ENCODE measurements around the gene DHX34.

The DHX34 gene

DNA sequence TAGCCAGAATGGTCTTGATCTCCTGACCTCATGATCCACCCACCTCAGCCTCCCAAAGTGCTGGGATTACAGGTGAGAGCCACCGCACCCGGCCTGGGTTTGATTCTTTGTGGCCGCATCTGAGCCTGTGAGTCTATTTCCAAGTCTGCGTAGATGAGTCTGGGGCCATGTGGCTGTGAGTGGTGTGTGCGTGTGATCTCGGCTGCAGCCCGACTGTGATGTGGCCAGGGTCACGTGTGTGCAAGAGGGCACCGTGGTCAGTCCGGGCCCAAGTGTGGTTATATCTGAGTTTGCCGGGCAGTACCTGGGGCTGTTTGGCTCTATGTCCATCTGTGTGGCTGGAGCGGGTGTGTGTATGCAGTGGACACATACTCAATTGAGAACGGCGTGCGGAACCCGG lies 64.8 kb downstream of the DHX34 start:
- Histone ChIP-seq H3K9me2 (replicated peaks; ENCODE audit: control insufficient read depth, low read length) (no peaks in the 10 kb centered on the region), H3K4me1 (ENCODE audit: control insufficient read depth, low read length) (peaks cover 15% of the 10 kb centered on the region), H3K4me3 (ENCODE audit: low read length) (no peak overlapping the region), H4K20me1 (ENCODE audit: control insufficient read depth, insufficient read depth, low read depth, low read length) (no peaks in the 10 kb centered on the region), H3K9me3 (ENCODE audit: control insufficient read depth, insufficient read depth, low read length) (no peaks in the 10 kb centered on the region), H3K4me2 (ENCODE audit: low read length) (no peak overlapping the region), H3K79me2 (ENCODE audit: control insufficient read depth, low read length) (peaks cover 10% of the 10 kb centered on the region), H3K36me3 (ENCODE audit: control insufficient read depth, low read length) (peaks cover 11% of the 10 kb centered on the region), H3K27me3 (ENCODE audit: control insufficient read depth, low read length) (peaks cover 7% of the 10 kb centered on the region), H3K27ac (ENCODE audit: low read depth, low read length) (no peak overlapping the region), H3F3A (ENCODE audit: control insufficient read depth, insufficient read depth) (no peaks in the 10 kb centered on the region)
- TF ChIP-seq EZH2phosphoT487 (IDR thresholded peaks at IDR 0.05; ENCODE audit: borderline replicate concordance, low read length), result no peak
- TF ChIP-seq, protein P1, sequence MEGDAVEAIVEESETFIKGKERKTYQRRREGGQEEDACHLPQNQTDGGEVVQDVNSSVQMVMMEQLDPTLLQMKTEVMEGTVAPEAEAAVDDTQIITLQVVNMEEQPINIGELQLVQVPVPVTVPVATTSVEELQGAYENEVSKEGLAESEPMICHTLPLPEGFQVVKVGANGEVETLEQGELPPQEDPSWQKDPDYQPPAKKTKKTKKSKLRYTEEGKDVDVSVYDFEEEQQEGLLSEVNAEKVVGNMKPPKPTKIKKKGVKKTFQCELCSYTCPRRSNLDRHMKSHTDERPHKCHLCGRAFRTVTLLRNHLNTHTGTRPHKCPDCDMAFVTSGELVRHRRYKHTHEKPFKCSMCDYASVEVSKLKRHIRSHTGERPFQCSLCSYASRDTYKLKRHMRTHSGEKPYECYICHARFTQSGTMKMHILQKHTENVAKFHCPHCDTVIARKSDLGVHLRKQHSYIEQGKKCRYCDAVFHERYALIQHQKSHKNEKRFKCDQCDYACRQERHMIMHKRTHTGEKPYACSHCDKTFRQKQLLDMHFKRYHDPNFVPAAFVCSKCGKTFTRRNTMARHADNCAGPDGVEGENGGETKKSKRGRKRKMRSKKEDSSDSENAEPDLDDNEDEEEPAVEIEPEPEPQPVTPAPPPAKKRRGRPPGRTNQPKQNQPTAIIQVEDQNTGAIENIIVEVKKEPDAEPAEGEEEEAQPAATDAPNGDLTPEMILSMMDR (IDR thresholded peaks at IDR 0.05; ENCODE audit: low read depth, low read length, poor library complexity, severe bottlenecking), result no peak

- Histone ChIP-seq H3K4me1 (ENCODE audit: control insufficient read depth, low read length) (peaks cover 17% of the 10 kb centered on the region), H3K79me2 (ENCODE audit: control insufficient read depth, low read length) (peaks cover 10% of the 10 kb centered on the region), H4K20me1 (ENCODE audit: control insufficient read depth, insufficient read depth, low read depth, low read length) (no peaks in the 10 kb centered on the region), H3K9me2 (replicated peaks; ENCODE audit: control insufficient read depth, low read length) (no peaks in the 10 kb centered on the region), H3K9me3 (ENCODE audit: control insufficient read depth, insufficient read depth, low read length) (no peaks in the 10 kb centered on the region), H3K4me2 (ENCODE audit: low read length) (no peak overlapping the region), H3F3A (ENCODE audit: control insufficient read depth, insufficient read depth) (no peaks in the 10 kb centered on the region), H3K4me3 (ENCODE audit: low read length) (no peak overlapping the region), H3K27ac (ENCODE audit: low read depth, low read length) (no peak overlapping the region), H3K27me3 (ENCODE audit: control insufficient read depth, low read length) (peaks cover 9% of the 10 kb centered on the region), H3K36me3 (ENCODE audit: control insufficient read depth, low read length) (peaks cover 11% of the 10 kb centered on the region)
- TF ChIP-seq EZH2phosphoT487 (IDR thresholded peaks at IDR 0.05; ENCODE audit: borderline replicate concordance, low read length), result no peak
- TF ChIP-seq, protein P1 (IDR thresholded peaks at IDR 0.05; ENCODE audit: low read depth, low read length, poor library complexity, severe bottlenecking), result peak; percentile 43
Measured at GRCh38 chr19:47414469-47414868, 65.4 kb downstream of the DHX34 start.

DNA sequence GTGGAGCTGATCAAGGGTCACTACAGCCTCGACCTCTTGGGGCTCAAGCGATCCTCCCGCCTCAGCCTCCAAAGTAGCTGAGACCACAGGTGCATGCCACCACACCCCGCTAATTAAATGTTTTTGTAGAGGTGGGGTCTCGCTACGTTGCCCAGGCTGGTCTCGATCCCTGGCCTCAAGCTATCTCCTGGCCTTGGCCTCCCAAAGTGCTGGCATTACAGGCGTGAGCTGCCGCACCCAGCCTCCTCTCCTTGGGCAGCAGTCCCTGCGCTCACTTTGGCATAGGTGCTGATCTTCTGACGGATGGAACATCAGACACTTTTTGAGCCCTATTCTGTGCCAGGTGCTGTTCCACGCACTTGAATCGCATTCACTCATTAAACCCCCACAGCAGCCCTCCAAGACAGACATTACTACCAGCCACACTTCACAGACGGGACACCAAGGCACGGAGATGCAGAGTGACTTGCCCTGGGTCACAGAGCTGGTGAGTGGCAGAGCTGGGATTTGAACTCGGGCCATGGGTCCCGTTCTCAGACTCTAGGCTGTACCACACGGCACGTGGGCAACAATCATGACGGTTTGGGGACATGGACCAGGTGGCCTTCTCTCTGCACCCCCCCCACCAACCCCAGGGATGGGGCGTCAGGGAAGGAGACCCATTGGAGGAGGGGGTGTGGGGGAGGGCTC lies 67.0 kb downstream of the DHX34 start:
- Histone ChIP-seq H4K20me1 (ENCODE audit: control insufficient read depth, insufficient read depth, low read depth, low read length) (no peaks in the 10 kb centered on the region), H3K27me3 (ENCODE audit: control insufficient read depth, low read length) (peaks cover 25% of the 10 kb centered on the region), H3K4me1 (ENCODE audit: control insufficient read depth, low read length) (peaks cover 34% of the 10 kb centered on the region), H3K4me2 (ENCODE audit: low read length) (no peak overlapping the region), H3K27ac (ENCODE audit: low read depth, low read length) (no peak overlapping the region), H3F3A (ENCODE audit: control insufficient read depth, insufficient read depth) (no peaks in the 10 kb centered on the region; the same call in 1 of the 2 replicates), H3K36me3 (ENCODE audit: control insufficient read depth, low read length) (peaks cover 11% of the 10 kb centered on the region), H3K9me2 (replicated peaks; ENCODE audit: control insufficient read depth, low read length) (no peaks in the 10 kb centered on the region), H3K79me2 (ENCODE audit: control insufficient read depth, low read length) (peaks cover 10% of the 10 kb centered on the region), H3K4me3 (ENCODE audit: low read length) (no peak overlapping the region), H3K9me3 (ENCODE audit: control insufficient read depth, insufficient read depth, low read length) (no peaks in the 10 kb centered on the region)
- TF ChIP-seq EZH2phosphoT487 (IDR thresholded peaks at IDR 0.05; ENCODE audit: borderline replicate concordance, low read length), result no peak
- TF ChIP-seq, protein P1 (IDR thresholded peaks at IDR 0.05; ENCODE audit: low read depth, low read length, poor library complexity, severe bottlenecking), result no peak
